ENCODE results near the gene FUCA1.

FUCA1 gene

DNA sequence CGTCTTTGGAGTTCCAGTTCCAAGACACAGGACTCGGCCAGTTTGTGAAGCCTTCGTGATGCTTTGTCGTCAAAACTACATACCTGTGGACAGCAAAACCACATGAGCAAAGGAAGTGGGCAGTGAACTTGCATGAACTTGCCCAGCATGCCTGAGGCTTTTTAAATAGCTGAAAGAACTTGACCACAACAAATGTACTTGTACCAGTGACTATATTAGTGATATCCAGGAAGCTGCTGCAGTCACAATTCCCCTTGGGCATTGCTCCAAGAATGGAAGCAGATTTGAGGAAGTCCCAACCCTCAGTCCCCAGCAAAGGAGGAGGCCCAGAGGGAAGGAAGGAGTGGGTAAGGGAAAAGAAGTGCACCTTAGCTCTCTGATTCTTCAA lies 2.6 kb downstream of the FUCA1 start:
- peaks cover 34% of the 10 kb centered on the region for H3K4me1 ChIP-seq (ENCODE audit: insufficient read depth, low read length, poor library complexity, severe bottlenecking)
- TF ChIP-seq EZH2phosphoT487 (IDR thresholded peaks at IDR 0.05; ENCODE audit: borderline replicate concordance): no peak
- TF ChIP-seq, protein P1, sequence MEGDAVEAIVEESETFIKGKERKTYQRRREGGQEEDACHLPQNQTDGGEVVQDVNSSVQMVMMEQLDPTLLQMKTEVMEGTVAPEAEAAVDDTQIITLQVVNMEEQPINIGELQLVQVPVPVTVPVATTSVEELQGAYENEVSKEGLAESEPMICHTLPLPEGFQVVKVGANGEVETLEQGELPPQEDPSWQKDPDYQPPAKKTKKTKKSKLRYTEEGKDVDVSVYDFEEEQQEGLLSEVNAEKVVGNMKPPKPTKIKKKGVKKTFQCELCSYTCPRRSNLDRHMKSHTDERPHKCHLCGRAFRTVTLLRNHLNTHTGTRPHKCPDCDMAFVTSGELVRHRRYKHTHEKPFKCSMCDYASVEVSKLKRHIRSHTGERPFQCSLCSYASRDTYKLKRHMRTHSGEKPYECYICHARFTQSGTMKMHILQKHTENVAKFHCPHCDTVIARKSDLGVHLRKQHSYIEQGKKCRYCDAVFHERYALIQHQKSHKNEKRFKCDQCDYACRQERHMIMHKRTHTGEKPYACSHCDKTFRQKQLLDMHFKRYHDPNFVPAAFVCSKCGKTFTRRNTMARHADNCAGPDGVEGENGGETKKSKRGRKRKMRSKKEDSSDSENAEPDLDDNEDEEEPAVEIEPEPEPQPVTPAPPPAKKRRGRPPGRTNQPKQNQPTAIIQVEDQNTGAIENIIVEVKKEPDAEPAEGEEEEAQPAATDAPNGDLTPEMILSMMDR (conservative IDR thresholded peaks at IDR 0.05; ENCODE audit: low read length): no peak
- H3K27me3 ChIP-seq (ENCODE audit: insufficient read depth, low read length, poor library complexity, severe bottlenecking): peaks cover 6% of the 10 kb centered on the region

DNA sequence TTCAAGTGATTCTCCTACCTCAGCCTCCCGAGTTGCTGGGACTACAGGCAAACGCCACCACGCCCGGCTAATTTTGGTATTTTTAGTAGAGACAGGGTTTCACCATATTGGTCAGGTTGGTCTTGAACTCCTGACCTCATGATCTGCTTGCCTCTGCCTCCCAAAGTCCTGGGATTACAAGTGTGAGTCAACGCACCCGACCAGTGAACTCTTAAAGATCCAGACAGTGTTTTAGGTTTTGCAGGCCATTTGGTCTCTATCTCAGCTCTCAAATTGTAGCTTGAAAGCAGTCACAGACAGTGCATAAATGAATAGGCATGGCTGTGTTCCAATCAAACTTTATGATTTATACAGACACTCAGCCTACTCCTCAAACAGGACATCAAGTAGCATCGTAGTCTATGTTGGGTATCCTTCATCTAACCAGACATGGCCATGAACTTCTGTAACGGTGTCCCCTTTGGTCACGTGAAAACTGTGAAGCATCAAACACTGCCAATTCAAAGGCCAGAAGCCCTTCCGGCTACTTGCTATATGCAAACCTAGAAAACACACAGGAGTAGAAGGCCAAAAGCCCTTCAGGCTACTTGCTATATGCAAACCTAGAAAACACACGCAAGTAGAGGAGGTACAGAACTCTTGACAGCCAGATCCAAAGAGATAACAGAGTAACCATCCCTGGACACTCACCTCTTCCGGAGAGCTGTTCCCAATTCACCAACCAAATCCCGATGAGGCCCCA lies 3.1 kb downstream of the FUCA1 start:
- Histone ChIP-seq H3K9me2 (replicated peaks; ENCODE audit: low read depth, low read length) (no peaks in the 10 kb centered on the region), H3K9me3 (ENCODE audit: insufficient read depth, low read depth, low read length) (no peaks in the 10 kb centered on the region), H3F3A (ENCODE audit: low read depth) (no peaks in the 10 kb centered on the region), H3K4me3 (ENCODE audit: low read length, poor library complexity, severe bottlenecking) (no peak overlapping the region), H3K9ac (ENCODE audit: low read depth, low read length, poor library complexity, severe bottlenecking) (no peak overlapping the region), H2AFZ (ENCODE audit: low read length) (no peak overlapping the region), H3K4me1 (ENCODE audit: insufficient read depth, low read length, poor library complexity, severe bottlenecking) (peaks cover 34% of the 10 kb centered on the region), H3K36me3 (ENCODE audit: insufficient read depth, low read length) (no peaks in the 10 kb centered on the region), H3K79me2 (ENCODE audit: insufficient read depth, low read length) (no peaks in the 10 kb centered on the region), H4K20me1 (ENCODE audit: insufficient read depth, low read length, poor library complexity, severe bottlenecking) (no peaks in the 10 kb centered on the region), H3K27me3 (ENCODE audit: insufficient read depth, low read length, poor library complexity, severe bottlenecking) (peaks cover 6% of the 10 kb centered on the region), H3K4me2 (ENCODE audit: low read depth, low read length, poor library complexity, severe bottlenecking) (peak overlapping the region; percentile 8)
- no peak for TF ChIP-seq EZH2phosphoT487 (IDR thresholded peaks at IDR 0.05; ENCODE audit: borderline replicate concordance)
- TF ChIP-seq, protein P1 (conservative IDR thresholded peaks at IDR 0.05; ENCODE audit: low read length): no peak

More for the DNA sequence above, 2.6 kb downstream of the FUCA1 start:
- Histone ChIP-seq H3F3A (ENCODE audit: low read depth) (no peaks in the 10 kb centered on the region), H3K36me3 (ENCODE audit: insufficient read depth, low read length) (no peaks in the 10 kb centered on the region), H2AFZ (ENCODE audit: low read length) (no peak overlapping the region), H4K20me1 (ENCODE audit: insufficient read depth, low read length, poor library complexity, severe bottlenecking) (no peaks in the 10 kb centered on the region), H3K9me2 (replicated peaks; ENCODE audit: low read depth, low read length) (no peaks in the 10 kb centered on the region), H3K4me3 (ENCODE audit: low read length, poor library complexity, severe bottlenecking) (no peak overlapping the region), H3K79me2 (ENCODE audit: insufficient read depth, low read length) (no peaks in the 10 kb centered on the region), H3K9ac (ENCODE audit: low read depth, low read length, poor library complexity, severe bottlenecking) (no peak overlapping the region), H3K4me2 (ENCODE audit: low read depth, low read length, poor library complexity, severe bottlenecking) (peak overlapping the region; percentile 8), H3K9me3 (ENCODE audit: insufficient read depth, low read depth, low read length) (no peaks in the 10 kb centered on the region)

GRCh38 chr1:23862640-23863039 lies 5.5 kb downstream of the FUCA1 start:
- no peaks in the 10 kb centered on the region for H3K9me2 ChIP-seq (replicated peaks; ENCODE audit: low read depth, low read length)
- peaks cover 24% of the 10 kb centered on the region for H3K4me1 ChIP-seq (ENCODE audit: insufficient read depth, low read length, poor library complexity, severe bottlenecking)

More at GRCh38 chr1:23862640-23863039, 5.5 kb downstream of the FUCA1 start:
- no peak overlapping the region for H3K4me2 ChIP-seq (ENCODE audit: low read depth, low read length, poor library complexity, severe bottlenecking)
- H3K9me3 ChIP-seq (ENCODE audit: insufficient read depth, low read depth, low read length): no peaks in the 10 kb centered on the region
- H2AFZ ChIP-seq (ENCODE audit: low read length): no peak overlapping the region
- no peaks in the 10 kb centered on the region for H3K36me3 ChIP-seq (ENCODE audit: insufficient read depth, low read length)
- H3K9ac ChIP-seq (ENCODE audit: low read depth, low read length, poor library complexity, severe bottlenecking): no peak overlapping the region
- no peaks in the 10 kb centered on the region for H3F3A ChIP-seq (ENCODE audit: low read depth)
- no peak for TF ChIP-seq EZH2phosphoT487 (IDR thresholded peaks at IDR 0.05; ENCODE audit: borderline replicate concordance)
- TF ChIP-seq, protein P1 (conservative IDR thresholded peaks at IDR 0.05; ENCODE audit: low read length): no peak
- no peak overlapping the region for H3K4me3 ChIP-seq (ENCODE audit: low read length, poor library complexity, severe bottlenecking)
- H3K79me2 ChIP-seq (ENCODE audit: insufficient read depth, low read length): no peaks in the 10 kb centered on the region
- H4K20me1 ChIP-seq (ENCODE audit: insufficient read depth, low read length, poor library complexity, severe bottlenecking): no peaks in the 10 kb centered on the region
- H3K27me3 ChIP-seq (ENCODE audit: insufficient read depth, low read length, poor library complexity, severe bottlenecking): peaks cover 4% of the 10 kb centered on the region

Measured in Loucy (cell line).